AG04450 (cell line): ENCODE results near the gene EDEM3. TPM values are rescaled to one million over a fixed set of nuclear protein-coding genes. Genes with fewer than 3 reads are reported as not detected.

Source experiments
- CTCF ChIA-PET: fragments of 300-600, 350-600 bp; formaldehyde crosslinking; extraction: SDS; loops from one replicate; lab custom pipeline; 2022; ENCODE audit warnings: antibody characterized with exemption, inconsistent platforms; lab: Charles Lee
- POLR2A ChIA-PET: fragments of 350-600 bp; formaldehyde crosslinking; extraction: SDS; loops from one replicate; lab custom pipeline; 2021; ENCODE audit warnings: antibody characterized with exemption, inconsistent platforms; lab: Yijun Ruan, JAX
- DNase-seq: peaks from one replicate; pipeline ENCODE4 v3.0.0-alpha.2; 2011; ENCODE audit warnings: low read depth, low spot score
- H3K27ac ChIP-seq: one replicate; pipeline ENCODE4 v1.5.1; 2012; ENCODE audit warnings: low read depth, low read length, control low read depth
- H3K27me3 ChIP-seq: one replicate; pipeline ENCODE4 v1.6.0; 2012; ENCODE audit warnings: low read length; ENCODE audit not compliant: control insufficient read depth, insufficient read depth
- H3K4me3 ChIP-seq: 2 replicates; pipeline ENCODE4 v1.5.1; 2011; ENCODE audit warnings: mild to moderate bottlenecking, low read depth, low read length, control low read depth
- H3K9me3 ChIP-seq: 2 replicates; pipeline ENCODE4 v1.5.1; 2012; ENCODE audit warnings: low read length; ENCODE audit not compliant: control insufficient read depth, insufficient read depth
- CTCF ChIP-seq: IDR thresholded peaks from 2 replicates; pipeline ENCODE4 v1.5.1; 2011; ENCODE audit warnings: low read depth, low read length, control low read depth, inconsistent platforms
- polyA plus RNA-seq: library from polyadenylated mRNA; depleted of rRNA; stranded (reverse); fragments of >200 nt; gene quantifications from 2 replicates; pipeline ENCODE4 v1.2.3, GENCODE V29; 2011

EDEM3 gene
- polyA plus RNA-seq, 1 experiment: 26.1 TPM

GRCh38 chr1:184755226-184756065 lies 788 bp upstream of the EDEM3 start:
- CTCF ChIA-PET: interaction anchor here (0.5 to 1.5 kb wide), 3 partner anchors 8 to 415 kb away, joined by 4 to 6 read pairs (median 4); no protein-coding TSS in a partner anchor
- Histone ChIP-seq H3K27ac (peak overlapping the region; percentile 62), H3K4me3 (peak overlapping the region; percentile 81), H3K27me3 (no peaks in the 10 kb centered on the region), H3K9me3 (peaks cover 2% of the 10 kb centered on the region; the same call in 1 of the 2 replicates)
- peak; percentile 1 for DNase-seq
- TF ChIP-seq CTCF: no peak
- POLR2A ChIA-PET: interaction anchor here (0.7 kb wide), 1 partner anchor 225 kb away, joined by 3 read pairs; no protein-coding TSS in a partner anchor

GRCh38 chr1:184753608-184754475 lies 816 bp downstream of the EDEM3 start:
- POLR2A ChIA-PET: interaction anchor here (0.6 kb wide), 3 partner anchors 193 to 847 kb away, joined by 3 read pairs; no protein-coding TSS in a partner anchor
- Histone ChIP-seq H3K27me3 (no peaks in the 10 kb centered on the region), H3K4me3 (peak overlapping the region; percentile 95), H3K27ac (no peak overlapping the region), H3K9me3 (peaks cover 2% of the 10 kb centered on the region; the same call in 1 of the 2 replicates)
- TF ChIP-seq CTCF: no peak
- CTCF ChIA-PET: interaction anchor here (1.1 to 1.2 kb wide), 3 partner anchors 19 to 52 kb away, joined by 3 to 6 read pairs (median 3); no protein-coding TSS in a partner anchor
- peak; percentile 1 for DNase-seq

- DNase-seq: no peak
- TF ChIP-seq CTCF: no peak
- no peak overlapping the region for H3K27ac ChIP-seq
- ChIA-PET CTCF (interaction anchor here (1.1 to 1.2 kb wide), 2 partner anchors 18 to 52 kb away, joined by 3 to 6 read pairs; no protein-coding TSS in a partner anchor), POLR2A (interaction anchor here (0.6 kb wide), 2 partner anchors 11 to 847 kb away, joined by 3 to 5 read pairs; no protein-coding TSS in a partner anchor)
- H3K9me3 ChIP-seq: peaks cover 2% of the 10 kb centered on the region; the same call in 1 of the 2 replicates
- H3K27me3 ChIP-seq: no peaks in the 10 kb centered on the region
- peak overlapping the region; percentile 95 for H3K4me3 ChIP-seq
Measured at GRCh38 chr1:184753117-184753516, 1.5 kb downstream of the EDEM3 start.

- H3K27me3 ChIP-seq: no peaks in the 10 kb centered on the region
- H3K27ac ChIP-seq: no peak overlapping the region
- no peak for DNase-seq
- POLR2A ChIA-PET: interaction anchor here (0.6 kb wide), 2 partner anchors 11 to 1472 kb away, joined by 5 read pairs; no protein-coding TSS in a partner anchor
- H3K4me3 ChIP-seq: no peak overlapping the region
- CTCF ChIA-PET: interaction anchor here (1.1 to 1.3 kb wide), 2 partner anchors 53 to 230 kb away, joined by 3 to 6 read pairs; no protein-coding TSS in a partner anchor
- no peak for TF ChIP-seq CTCF
- peaks cover 2% of the 10 kb centered on the region; the same call in 1 of the 2 replicates for H3K9me3 ChIP-seq
Measured at GRCh38 chr1:184752656-184753055, 2.0 kb downstream of the EDEM3 start.
